ENCODE results near the gene TBCA.

TBCA gene
- total RNA-seq: 27.8 to 39.2 (median 34.7) reads per million in 4 donors

DNA sequence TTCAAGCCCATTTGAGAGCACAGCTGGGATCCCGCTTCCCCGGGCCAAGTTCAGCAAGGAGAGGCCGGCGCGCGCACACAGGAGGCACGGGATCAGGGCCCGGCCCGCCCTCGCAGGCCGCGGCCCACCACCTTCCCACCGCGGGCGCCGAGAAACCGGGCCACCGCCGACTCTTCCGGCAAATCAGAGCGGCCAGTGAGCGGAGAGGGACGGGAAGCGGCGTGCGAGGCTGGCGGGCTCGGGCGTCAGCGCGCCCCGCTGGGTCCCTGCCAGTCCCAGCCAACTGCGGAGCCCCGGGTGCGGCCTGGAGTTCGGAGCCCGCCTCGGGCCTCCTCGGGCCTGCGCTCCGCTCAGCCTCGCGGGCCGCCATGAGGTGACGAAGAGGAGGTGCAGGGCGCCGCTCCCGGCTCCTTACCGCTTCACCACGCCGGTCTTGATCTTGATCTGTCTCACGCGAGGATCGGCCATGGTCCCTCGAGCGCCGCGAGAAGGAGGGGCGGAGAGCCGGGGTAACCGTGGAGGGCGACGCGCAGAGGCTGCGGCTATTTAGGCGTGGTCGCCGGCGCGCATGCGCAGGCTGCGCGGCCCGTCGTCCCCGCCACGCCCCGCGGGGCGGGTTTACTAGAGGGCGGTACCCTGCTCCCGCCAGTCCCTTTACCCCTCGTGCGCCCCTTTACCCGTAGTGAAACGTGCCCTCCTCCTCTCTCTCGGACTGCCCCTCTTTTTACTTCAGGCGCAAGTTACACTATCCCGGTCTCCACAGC is at the start of gene TBCA:
Gene TBCA, minus strand, starts transcription at position 550 of the 764 bp plus-strand sequence. Its CDS starts 82 bp downstream, at position 468.
- DNase-seq: peak; percentile 84 to 93 (median 86)

- DNase-seq: no peak
These were observed 48.8 kb upstream of the TBCA start for GRCh38 chr5:77824981-77825380.

DNA sequence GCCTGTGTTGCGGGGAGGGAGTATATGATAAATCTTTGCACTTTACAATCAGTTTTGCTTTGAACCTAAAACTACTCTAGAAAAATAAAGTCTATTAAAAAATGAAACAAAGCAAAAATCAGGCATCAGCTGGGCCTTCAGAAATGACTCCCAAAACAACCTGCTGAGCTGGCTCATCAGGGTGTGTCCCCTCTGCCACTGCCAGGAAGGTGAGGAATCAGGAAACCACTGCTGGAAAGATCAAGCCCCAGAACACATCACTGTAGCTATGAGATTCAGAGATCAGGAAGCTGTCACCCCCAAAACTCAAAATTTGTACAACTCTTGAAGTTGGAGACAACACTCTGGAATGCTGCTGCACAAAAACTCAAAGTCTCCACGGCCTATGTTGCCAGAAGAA is 40.5 kb upstream of the TBCA start:
- no peak for DNase-seq

GRCh38 chr5:77812926-77813589 is 36.9 kb upstream of the TBCA start:
- DNase-seq: no peak

DNA sequence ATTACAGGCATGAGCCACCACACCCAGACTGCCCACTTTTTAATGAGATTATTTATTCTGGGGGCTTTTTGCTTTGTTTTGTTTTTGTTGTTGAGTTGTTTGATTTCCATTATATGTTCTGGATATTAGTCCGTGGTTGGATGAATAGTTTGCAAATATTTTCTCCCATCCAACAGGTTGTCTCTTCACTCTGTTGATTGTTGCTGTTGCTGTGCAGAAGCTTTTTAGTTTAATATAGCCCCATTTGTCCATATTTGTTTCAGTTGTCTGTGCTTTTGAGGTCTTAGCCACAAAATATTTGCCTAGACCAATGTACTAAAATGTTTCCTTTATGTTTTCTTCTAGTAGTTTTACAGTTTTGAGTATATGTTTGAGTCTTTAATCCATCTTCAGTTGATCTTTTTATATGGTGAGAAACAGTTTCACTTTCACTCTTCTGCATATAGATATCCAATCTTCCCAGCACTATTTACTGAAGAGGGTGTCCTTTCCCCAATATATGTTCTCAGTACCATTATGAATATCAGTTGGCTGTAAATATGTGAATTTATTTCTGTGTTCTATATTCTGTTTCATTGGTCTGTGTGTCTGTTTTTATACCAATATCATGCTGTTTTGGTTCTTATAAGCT is 30.2 kb upstream of the TBCA start:
- no peak for DNase-seq

DNA sequence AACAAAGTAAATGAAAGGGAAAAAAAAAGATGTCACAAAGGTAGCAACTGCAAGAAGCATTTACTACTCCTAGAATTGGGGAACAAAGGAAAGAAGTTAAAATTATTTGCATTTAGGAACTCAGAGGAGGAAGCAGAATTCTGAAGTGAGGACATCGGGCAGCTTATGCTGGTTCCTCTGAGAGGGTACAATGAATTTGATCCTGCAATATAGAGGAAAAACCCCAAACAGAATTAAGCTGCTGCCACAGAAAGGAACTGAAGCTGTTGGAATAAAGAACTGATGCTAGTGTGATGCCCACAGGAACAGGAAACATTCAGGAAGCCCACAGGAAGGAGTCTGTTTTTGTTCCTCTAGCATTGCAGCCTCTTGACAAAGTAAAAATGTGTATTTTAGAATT is 22.3 kb upstream of the TBCA start:
- no peak for DNase-seq

GRCh38 chr5:77797136-77797535 is 21.0 kb upstream of the TBCA start:
- DNase-seq: no peak

DNA sequence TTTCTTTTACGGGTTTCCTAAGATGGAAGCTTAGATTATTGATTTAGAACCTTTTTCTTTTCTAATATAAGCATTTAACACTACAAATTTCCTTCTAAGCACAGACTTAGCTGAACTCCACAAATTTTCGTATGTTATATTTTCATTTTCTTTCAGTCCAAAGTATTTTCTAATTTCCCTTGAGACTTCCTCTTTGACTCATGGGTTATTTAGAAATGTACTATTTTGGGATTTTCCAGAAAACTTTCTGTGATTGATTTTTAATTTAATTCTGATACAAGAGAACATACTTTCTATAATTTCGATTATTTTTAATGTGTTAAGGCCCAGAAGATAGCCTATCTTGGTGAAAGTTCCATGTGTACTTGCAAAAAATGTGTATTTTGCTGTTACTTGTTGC is 19.7 kb upstream of the TBCA start:
- no peak for DNase-seq

- no peak for DNase-seq
These were observed 19.1 kb upstream of the TBCA start for GRCh38 chr5:77795268-77795667.

- no peak for DNase-seq
These were observed 15.8 kb upstream of the TBCA start for GRCh38 chr5:77791926-77792325.

- DNase-seq: no peak
These were observed 15.2 kb upstream of the TBCA start for GRCh38 chr5:77791356-77791755.

DNA sequence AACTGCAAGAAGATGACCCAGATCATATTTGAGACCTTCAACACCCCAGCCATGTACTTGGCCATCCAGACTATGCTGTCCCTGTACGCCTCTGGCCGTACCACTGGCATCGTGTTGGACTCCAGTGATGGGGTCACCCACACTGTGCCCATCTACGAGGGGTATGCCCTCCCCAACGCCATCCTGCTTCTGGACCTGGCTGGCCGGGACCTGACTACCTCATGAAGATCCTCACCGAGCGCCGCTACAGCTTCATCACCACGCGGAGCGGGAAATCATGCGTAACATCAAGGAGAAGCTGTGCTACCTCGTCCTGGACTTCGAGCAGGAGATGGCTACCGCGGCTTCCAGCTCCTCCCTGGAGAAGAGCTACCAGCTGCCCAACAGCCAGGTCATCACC is 9.1 kb upstream of the TBCA start:
- no peak for DNase-seq

DNA sequence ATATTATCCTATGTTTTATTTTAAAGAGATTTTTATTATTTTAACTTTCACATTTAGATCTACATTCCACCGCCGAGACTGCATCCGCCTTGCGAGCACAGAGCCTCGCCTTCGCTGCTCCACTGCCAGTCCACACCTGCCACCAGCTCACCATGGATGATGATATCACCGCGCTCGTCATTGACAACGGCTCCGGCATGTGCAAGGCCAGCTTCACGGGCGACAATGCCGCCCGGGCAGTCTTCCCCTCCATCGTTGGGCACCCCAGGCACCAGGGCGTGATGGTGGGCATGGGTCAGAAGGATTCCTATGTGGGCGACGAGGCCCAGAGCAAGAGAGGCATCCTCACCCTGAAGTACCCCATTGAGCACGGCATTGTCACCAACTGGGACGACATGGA is 8.6 kb upstream of the TBCA start:
- DNase-seq: no peak

DNA sequence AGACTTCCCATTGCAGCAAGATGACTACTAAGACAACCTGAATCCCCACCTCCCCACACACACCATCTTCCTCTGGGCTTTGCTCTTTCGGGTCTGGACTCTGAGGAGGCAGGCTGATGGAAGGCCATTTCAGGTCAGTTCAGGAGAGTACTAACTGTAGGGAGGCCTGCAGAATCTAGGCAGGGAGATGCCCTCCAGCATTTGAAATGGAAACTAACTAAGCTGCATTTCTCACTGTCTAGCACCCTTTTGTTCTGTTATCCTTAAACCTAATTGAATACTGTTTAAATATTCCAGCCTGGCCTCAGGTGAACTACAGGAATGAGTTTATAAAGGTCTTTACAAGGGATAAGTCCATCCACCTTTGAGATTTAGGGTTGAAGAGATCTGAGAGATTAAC is 4.9 kb upstream of the TBCA start:
- DNase-seq: no peak

DNA sequence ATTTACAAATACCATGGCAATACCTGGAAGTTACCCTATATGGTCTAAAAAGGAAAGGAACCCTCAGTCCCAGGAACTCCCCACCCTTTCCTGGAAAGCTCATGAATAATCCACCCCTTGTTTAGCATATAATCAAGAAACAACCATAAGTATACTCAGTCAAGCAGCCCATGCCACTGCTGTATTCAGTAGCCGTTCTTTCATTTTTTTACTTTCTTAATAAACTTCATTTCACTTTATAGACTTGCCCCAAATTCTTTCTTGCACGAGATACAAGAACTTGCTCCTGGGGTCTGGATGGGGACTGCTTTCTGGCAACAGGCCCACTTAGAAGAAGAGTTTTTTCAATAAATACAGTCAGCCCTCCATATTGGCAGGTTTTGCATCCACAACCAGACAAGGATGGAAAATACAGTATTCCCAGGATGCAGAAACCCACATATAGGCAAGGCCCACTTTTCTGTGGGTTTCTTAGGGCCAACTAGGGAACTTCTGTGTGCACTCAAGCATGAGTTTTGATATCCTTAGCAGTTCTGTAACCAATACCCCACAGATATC is 2.8 kb upstream of the TBCA start:
- no peak for DNase-seq

DNA sequence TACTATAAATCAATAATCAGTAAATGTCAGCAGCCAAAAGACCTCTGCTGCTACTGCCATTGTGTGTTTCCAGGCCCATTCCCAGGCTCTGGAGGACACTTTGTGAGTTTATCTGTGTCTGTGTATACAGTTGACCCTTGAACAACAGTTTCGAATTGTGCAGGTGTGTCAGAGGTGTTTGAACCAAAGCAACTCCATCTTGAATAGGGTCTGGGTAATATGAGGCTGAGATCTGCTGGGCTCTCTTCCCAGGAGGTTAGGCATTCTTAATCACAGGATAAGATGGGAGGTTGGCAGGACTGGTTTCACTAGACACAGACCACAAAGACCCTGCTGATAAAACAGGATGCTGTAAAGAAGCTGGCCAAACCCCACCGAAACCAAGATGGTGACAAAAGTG is 2.3 kb upstream of the TBCA start:
- no peak for DNase-seq

DNA sequence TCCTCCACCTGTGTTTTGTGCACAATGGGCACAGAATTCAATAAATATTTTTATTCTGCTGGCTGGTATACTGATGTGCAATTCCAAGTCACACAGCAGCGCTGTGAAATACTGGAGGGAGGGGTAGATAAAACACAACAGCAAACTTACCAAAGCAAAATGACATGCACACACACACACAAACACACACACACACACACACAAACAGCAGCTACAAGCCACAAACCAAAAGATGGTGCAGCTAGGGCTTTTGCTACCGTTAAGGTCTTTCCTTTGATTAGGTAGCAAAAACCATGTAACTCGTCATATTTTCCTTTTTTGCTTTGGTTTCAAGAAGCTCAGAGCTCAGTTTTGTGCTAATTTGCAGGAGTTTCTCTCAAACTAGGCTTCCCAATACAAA is 1.8 kb upstream of the TBCA start:
- DNase-seq: peak in 1 of 5 donors; percentile 4

GRCh38 chr5:77777281-77777892 is 1.2 kb upstream of the TBCA start:
- DNase-seq: no peak

DNA sequence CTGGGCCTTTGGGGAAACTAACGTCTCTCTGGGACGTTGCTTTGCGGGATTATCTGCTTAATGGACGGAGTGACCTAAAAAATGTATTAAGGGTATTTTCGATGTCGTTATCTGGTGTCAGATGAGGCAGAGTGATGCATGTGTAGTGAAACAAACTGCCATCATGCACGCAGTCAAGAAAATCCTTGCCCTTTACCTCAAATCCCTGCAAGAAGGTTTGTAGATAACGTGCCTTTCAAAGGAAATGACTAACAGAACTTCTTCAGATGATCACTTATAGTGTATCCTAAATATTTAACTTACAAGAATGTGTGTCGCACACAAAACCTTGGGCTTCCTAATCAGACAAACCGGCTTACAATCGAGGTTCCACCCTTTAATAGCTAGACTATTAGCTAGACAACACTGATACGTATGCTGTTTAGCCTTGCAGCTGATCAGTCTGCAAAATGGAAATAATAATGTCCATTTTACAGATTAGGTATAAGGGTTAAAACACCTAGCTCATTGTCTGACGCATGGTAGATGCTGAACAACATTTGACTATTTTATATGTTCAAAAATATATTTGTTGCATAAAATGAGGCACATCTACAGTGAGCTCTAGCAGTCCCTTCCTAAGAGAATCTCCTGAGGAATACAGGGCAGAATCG is 541 bp upstream of the TBCA start:
- DNase-seq: no peak

DNA sequence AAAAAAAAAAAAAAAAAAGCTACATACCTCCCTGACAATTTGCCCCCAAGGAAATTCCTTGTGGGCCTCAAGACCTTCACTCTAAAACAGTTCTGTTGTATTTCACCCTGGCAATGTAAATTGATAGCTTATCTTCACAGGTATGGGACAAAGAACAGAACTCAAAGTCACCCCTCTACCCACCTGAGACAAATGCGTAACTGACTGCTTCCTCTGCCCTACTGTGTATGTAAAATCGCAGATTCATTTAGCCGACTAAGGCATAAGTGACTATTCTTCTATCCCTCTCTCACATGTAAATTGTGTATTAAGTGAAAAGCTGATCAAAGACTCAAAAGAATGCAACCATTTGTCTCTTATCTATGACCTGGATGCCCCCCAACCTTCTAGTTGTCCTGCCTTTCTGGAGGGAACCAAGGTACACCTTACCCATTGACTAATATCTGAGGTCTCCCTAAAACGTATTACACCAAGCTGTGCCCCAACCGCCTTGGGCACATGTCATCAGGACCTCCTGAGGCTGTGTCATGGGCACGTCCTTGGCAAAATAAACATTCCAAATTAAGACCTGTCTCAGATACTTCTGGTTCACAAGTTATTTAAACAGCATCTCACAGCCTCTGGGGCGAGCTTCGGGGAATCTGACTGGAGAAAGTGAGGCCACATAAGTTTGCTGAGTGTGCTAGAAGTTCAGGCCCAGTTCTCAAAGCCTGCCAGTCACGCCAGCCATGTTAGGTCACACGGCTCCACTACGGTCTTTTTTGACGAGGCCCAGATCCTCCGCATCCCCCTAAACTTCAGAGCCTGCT is 954 bp downstream of the TBCA start:
- DNase-seq: no peak

- no peak for DNase-seq
These were observed 2.3 kb downstream of the TBCA start for GRCh38 chr5:77773734-77774280.
